Skeletal muscle satellite cell (primary cell): ENCODE results near the gene SH3TC1.
A peak's percentile ranks its signal among the peaks of the same experiment; 100 is the strongest.

ENCODE experiments used
- H3K27me3 ChIP-seq: 2 replicates; pipeline ENCODE4 v1.7.0; 2013; ENCODE audit warnings: low read length; ENCODE audit not compliant: control insufficient read depth, insufficient read depth
- H3K36me3 ChIP-seq: 2 replicates; pipeline ENCODE4 v1.7.0; 2013; ENCODE audit warnings: mild to moderate bottlenecking, control low read depth, low read length; ENCODE audit not compliant: insufficient read depth
- H3K4me1 ChIP-seq: 2 replicates; pipeline ENCODE4 v1.7.0; 2013; ENCODE audit warnings: low read length; ENCODE audit not compliant: control insufficient read depth, insufficient read depth
- H3K4me2 ChIP-seq: 2 replicates; pipeline ENCODE4 v1.7.0; 2013; ENCODE audit warnings: mild to moderate bottlenecking, low read length
- H3K4me3 ChIP-seq: 2 replicates; pipeline ENCODE4 v1.7.0; 2013; ENCODE audit warnings: low read length
- H3K9ac ChIP-seq: 2 replicates; pipeline ENCODE4 v1.7.0; 2013; ENCODE audit warnings: mild to moderate bottlenecking, low read depth, low read length, moderate library complexity
- H3K9me3 ChIP-seq: replicated peaks from 2 replicates; pipeline ENCODE4 v1.7.0; 2013; ENCODE audit warnings: mild to moderate bottlenecking, control low read depth, low read length

The SH3TC1 gene

DNA sequence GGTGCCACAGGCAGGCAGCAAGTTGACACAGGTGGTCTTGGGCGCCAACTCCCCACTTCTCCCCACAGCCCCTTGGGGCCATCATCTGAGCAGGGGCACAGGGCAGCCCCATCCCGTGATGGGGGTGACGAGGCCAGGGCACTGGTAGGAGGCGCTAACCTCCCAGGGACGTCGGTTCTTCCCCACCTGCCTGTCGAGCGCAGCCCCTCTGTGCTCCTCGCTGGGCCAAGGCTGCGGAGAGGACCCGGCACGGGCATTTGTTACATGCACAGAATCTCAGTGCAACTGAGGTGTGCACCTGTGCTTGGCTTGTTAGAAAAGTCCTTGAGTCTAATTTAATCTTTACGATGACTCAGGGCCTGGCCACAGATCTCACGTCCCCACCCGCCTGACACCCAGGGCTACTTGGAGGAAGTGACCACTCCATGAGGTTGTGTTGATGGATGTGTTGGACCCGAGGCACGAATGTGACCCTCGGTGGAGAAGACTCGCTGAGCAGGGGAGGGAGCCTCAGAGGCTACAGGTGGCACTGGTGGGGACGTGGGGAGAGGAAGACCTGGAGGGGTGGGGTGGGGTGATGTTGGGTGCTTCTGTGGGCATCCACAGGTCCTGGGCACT lies 3.1 kb upstream of the SH3TC1 start:
- no peak overlapping the region for H3K9ac ChIP-seq
- H3K27me3 ChIP-seq, result peaks cover 3% of the 10 kb centered on the region
- no peak overlapping the region for H3K4me2 ChIP-seq
- no peaks in the 10 kb centered on the region for H3K9me3 ChIP-seq
- no peak overlapping the region for H3K4me3 ChIP-seq
- peaks cover 26% of the 10 kb centered on the region for H3K4me1 ChIP-seq
- no peaks in the 10 kb centered on the region for H3K36me3 ChIP-seq

DNA sequence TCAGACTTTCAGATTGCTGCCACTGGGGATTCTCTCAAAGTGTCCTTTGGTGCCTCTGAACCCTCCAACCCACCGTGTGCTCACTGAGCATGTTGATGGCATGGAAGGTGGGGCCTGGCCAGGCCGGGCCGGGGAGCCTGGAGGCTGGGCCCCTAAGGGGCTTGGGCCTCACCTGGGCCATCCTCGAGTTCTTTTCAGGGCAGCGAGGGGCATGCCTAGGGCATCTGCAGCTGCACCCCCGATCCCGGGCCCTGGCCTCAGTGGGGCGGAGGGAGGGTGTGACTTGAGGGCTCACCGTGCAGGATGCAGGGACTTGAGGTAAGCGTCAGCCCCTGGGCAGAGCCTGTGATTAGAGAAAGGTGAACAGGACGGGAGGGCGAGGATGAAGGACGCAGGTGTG lies 1.6 kb upstream of the SH3TC1 start:
- H3K27me3 ChIP-seq, result peaks cover 3% of the 10 kb centered on the region
- H3K9me3 ChIP-seq, result no peaks in the 10 kb centered on the region
- no peaks in the 10 kb centered on the region for H3K36me3 ChIP-seq
- H3K9ac ChIP-seq, result no peak overlapping the region
- no peak overlapping the region for H3K4me3 ChIP-seq
- no peak overlapping the region for H3K4me2 ChIP-seq
- peaks cover 17% of the 10 kb centered on the region for H3K4me1 ChIP-seq

DNA sequence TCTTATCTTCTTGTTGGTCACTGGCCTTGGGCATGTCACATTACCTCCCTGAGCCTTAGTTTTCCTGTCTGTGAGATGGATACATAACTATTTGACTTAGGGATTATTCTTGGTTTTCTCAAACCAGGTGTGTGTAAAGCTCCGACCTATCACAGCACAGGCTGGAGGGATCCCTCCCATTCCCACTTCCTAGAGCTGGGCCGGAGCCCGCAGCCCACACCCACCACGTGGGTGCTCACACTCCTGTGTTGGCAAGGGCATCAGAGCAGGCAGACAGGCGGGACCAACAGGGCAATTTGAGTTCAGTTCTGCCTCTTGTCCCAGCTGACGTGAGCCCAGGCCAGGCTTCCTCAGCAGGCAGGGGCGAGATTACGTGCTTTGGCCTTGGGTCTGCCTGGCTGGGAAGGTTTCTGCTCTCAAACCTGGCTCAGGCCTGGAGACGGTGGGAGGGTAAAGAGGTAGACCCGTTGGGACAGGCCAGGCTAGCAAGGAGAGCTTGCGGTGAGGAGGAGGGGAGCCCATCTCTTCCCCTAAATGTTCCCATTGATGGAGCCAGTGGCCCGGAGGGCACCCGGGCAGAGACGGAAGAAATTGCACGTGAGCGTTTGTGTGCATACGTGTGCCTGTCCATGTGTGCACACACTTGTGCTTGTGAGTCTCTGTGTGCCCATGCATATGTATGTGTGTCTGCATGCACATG lies 734 bp upstream of the SH3TC1 start:
- Histone ChIP-seq H3K27me3 (peaks cover 3% of the 10 kb centered on the region), H3K9me3 (no peaks in the 10 kb centered on the region), H3K4me1 (peaks cover 17% of the 10 kb centered on the region), H3K9ac (peak overlapping the region; percentile 74), H3K4me2 (peak overlapping the region; percentile 79), H3K4me3 (peak overlapping the region; percentile 65), H3K36me3 (no peaks in the 10 kb centered on the region)

DNA sequence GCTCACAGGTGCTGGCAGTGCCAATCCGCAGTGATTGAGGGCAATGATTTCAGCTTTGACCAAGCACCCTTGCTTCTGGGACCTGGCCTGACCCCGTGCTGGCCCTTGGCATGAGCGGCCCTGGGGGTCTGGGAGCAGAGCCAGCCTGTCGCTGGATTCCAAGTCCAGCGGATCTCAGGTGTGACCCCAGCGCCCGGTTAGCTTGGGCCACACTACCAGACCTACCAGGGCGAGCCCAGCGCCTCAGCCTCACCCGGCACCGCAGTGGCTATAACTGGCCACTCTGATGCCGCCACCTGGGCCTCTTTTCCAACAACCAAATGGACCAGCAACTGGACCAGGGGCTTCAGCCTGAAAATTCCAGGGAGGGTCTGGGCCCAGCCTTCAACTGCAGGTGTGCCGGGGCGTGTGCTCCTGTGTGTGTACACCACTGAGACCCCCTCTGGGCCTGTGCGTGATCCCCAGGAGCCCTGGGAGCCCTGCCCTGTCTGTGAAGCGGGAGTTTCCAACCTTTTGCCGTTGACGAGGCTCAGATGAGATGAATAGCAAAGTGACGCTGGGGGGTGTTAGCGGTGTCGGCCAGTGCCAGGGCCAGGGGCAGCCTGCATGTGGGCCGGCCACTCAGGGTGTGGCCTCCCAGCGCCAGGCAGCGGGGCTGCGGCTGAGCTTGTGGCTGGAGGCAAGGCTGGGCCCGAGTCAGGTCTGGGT lies 658 bp downstream of the SH3TC1 start:
- H3K4me1 ChIP-seq, result peaks cover 17% of the 10 kb centered on the region
- H3K36me3 ChIP-seq, result no peaks in the 10 kb centered on the region
- peaks cover 3% of the 10 kb centered on the region for H3K27me3 ChIP-seq
- peak overlapping the region; percentile 79 for H3K4me2 ChIP-seq
- H3K9me3 ChIP-seq, result no peaks in the 10 kb centered on the region
- H3K9ac ChIP-seq, result peak overlapping the region; percentile 74
- peak overlapping the region; percentile 65 for H3K4me3 ChIP-seq

GRCh38 chr4:8200302-8200975 lies 1.3 kb downstream of the SH3TC1 start:
- peaks cover 17% of the 10 kb centered on the region for H3K4me1 ChIP-seq
- H3K36me3 ChIP-seq, result no peaks in the 10 kb centered on the region
- no peak overlapping the region for H3K9ac ChIP-seq
- H3K4me3 ChIP-seq, result no peak overlapping the region
- peak overlapping the region; percentile 79 for H3K4me2 ChIP-seq
- no peaks in the 10 kb centered on the region for H3K9me3 ChIP-seq
- peaks cover 3% of the 10 kb centered on the region for H3K27me3 ChIP-seq

DNA sequence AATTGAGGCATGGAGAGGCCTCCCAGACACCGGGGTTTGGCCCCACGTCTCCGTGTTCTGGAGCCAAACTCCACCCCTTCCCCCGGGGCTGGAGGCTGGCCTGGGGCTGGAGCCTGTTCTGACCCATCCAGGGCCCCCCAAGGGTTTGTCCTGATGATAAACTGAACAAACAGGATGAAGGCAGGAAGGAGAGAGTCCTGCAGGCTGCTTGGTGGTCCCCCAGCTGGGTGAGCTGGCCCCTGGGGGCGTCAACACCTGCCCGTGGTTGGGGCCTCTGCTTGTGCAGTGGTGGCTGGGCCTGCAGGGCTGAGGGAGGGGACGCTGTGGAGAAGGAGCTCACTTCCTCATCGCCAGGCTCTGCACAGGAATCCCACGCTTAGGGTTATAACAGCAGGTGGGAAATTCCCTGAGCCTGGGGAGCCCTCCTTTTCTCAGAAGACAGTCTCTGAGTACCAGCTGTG lies 2.3 kb downstream of the SH3TC1 start:
- Histone ChIP-seq H3K4me2 (no peak overlapping the region), H3K9ac (no peak overlapping the region), H3K4me1 (peaks cover 17% of the 10 kb centered on the region), H3K9me3 (no peaks in the 10 kb centered on the region), H3K4me3 (no peak overlapping the region), H3K27me3 (peaks cover 3% of the 10 kb centered on the region), H3K36me3 (no peaks in the 10 kb centered on the region)

DNA sequence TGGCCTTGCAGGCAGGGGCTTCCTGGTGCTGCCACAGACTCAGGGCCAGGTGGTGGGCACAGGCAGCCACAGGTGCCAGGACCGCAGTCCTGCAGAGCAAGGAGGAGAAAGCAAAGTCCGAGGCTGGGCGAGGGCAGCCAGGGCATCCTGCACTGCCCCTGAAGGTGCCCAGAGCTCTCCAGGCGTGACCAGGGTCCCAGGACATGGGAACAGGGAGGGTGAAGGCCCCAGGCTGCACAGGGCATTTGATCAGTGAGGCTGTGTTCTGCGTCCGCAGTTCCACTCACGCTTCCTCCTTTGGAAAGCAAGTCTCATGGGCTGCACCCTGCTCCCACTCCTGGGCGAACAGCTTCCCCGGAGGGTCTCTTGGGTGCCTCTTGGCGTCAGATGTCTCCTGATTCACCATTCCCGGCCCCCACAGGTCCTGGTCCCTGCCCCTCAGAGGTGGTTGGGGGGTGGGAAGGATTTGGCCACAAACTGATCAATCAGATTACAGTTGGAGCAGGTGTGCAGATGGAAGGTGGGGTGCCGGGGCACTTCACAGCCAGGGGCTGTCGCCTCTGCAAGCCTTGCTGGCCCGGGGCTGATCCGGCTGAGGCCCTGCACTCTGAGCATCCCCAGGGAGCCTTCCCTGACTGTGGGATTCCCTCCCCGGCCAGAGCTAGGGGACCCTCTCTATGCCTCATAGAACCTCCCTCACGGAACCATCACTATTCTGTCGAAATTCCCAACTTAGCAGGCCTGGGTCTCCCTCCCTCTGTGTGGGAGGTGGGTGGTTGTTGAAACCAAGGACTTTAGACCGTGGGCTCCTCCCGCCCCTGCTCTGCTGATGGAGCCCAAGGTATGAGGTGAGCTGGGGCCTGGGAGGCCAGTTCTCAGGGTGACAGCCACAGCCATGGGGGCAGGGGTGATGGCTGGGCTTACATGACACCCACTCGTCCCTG lies 3.3 kb downstream of the SH3TC1 start:
- no peak overlapping the region for H3K9ac ChIP-seq
- no peaks in the 10 kb centered on the region for H3K27me3 ChIP-seq
- peaks cover 17% of the 10 kb centered on the region for H3K4me1 ChIP-seq
- no peaks in the 10 kb centered on the region for H3K9me3 ChIP-seq
- H3K36me3 ChIP-seq, result no peaks in the 10 kb centered on the region
- no peak overlapping the region for H3K4me3 ChIP-seq
- H3K4me2 ChIP-seq, result no peak overlapping the region

- Histone ChIP-seq H3K4me1 (peaks cover 17% of the 10 kb centered on the region), H3K9ac (no peak overlapping the region), H3K27me3 (no peaks in the 10 kb centered on the region), H3K9me3 (no peaks in the 10 kb centered on the region), H3K36me3 (no peaks in the 10 kb centered on the region), H3K4me2 (no peak overlapping the region), H3K4me3 (no peak overlapping the region)
Observed at GRCh38 chr4:8203052-8203401, 3.9 kb downstream of the SH3TC1 start.

- H3K4me2 ChIP-seq, result no peak overlapping the region
- no peak overlapping the region for H3K9ac ChIP-seq
- H3K9me3 ChIP-seq, result no peaks in the 10 kb centered on the region
- H3K4me1 ChIP-seq, result peaks cover 13% of the 10 kb centered on the region
- H3K27me3 ChIP-seq, result no peaks in the 10 kb centered on the region
- H3K36me3 ChIP-seq, result no peaks in the 10 kb centered on the region
- no peak overlapping the region for H3K4me3 ChIP-seq
Observed at GRCh38 chr4:8203817-8204216, 4.7 kb downstream of the SH3TC1 start.

DNA sequence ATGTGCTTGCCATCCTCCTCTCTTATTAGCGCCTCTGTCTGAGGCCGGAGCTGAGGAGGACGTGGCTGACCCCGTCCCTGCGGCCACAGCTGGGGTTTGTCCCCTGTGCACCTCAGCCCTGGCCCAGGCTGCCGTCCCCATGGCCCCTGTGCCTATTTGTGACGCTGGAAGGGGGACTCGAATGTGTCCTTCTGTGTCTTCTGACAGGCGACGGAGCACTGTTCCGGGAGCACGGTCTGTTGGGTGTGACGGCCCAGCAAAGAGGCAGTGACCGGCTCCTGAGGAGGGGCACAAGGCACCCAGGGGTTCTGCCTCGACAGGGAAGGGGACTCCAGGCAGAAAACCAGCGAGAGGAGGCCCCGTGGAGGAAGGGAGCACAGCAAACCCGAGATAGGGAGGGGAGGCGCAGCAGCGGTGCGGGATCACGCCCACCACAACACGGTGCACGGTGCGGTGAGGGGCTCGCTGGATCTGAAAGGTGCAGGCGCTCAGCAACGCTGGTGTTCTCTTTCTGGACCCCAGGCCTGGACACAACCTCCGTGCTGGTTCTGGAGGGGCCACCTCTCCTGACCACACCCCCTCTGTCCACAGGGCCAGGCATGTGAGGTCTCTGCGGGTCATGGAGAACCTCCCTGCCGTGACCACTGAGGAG lies 5.6 kb downstream of the SH3TC1 start:
- Histone ChIP-seq H3K4me1 (peaks cover 5% of the 10 kb centered on the region), H3K9me3 (no peaks in the 10 kb centered on the region), H3K36me3 (no peaks in the 10 kb centered on the region), H3K4me3 (no peak overlapping the region), H3K4me2 (no peak overlapping the region), H3K27me3 (no peaks in the 10 kb centered on the region), H3K9ac (no peak overlapping the region)
